ENCODE data around the gene SDC3.

GRCh38 chr1:30860320-30860652, 48.3 kb downstream of the SDC3 start:
- TF ChIP-seq, protein P1, sequence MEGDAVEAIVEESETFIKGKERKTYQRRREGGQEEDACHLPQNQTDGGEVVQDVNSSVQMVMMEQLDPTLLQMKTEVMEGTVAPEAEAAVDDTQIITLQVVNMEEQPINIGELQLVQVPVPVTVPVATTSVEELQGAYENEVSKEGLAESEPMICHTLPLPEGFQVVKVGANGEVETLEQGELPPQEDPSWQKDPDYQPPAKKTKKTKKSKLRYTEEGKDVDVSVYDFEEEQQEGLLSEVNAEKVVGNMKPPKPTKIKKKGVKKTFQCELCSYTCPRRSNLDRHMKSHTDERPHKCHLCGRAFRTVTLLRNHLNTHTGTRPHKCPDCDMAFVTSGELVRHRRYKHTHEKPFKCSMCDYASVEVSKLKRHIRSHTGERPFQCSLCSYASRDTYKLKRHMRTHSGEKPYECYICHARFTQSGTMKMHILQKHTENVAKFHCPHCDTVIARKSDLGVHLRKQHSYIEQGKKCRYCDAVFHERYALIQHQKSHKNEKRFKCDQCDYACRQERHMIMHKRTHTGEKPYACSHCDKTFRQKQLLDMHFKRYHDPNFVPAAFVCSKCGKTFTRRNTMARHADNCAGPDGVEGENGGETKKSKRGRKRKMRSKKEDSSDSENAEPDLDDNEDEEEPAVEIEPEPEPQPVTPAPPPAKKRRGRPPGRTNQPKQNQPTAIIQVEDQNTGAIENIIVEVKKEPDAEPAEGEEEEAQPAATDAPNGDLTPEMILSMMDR (IDR thresholded peaks at IDR 0.05; ENCODE audit: borderline replicate concordance, extremely low read depth, low read length, poor library complexity, severe bottlenecking), result no peak
- no peak for TF ChIP-seq EZH2 (IDR thresholded peaks at IDR 0.05; ENCODE audit: borderline replicate concordance, low read depth, low read length, severe bottlenecking)
